Measurements from ENCODE around the gene SLC25A21. TPM values are rescaled to one million over a fixed set of nuclear protein-coding genes. Genes with fewer than 3 reads are reported as not detected.
A peak's percentile ranks its signal among the peaks of the same experiment; 100 is the strongest.
"Not testable (repeated sequence)": the region's sequence is repeated elsewhere in the genome, so short reads cannot be mapped to it uniquely, and the experiment has no call there.

The SLC25A21 gene
- total RNA-seq, 1 experiment from 2014 or later, result 1.8 TPM

DNA sequence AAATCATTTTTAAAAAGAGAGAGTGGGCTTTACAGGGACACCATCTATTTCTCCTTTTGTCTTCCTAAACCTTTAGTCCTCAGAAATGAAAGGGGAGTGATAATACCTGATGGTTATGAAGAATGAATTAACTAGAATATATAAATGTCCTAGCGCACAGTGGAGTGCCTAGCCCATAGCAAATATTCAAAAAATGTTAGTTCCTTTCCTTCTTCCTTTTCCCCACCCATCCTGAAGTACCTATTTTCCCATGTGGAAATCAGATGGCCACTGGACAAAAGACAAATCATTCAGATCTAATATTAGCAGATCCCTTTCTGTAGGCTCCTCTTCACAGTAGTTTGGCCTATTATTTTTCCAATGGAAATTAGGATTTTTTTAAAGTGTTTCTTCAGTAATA lies 90.0 kb downstream of the SLC25A21 start:
- H3K4me3 ChIP-seq, result no peak overlapping the region
- no peaks in the 10 kb centered on the region for H3K27me3 ChIP-seq
- H3K36me3 ChIP-seq, result no peaks in the 10 kb centered on the region
- no peaks in the 10 kb centered on the region for H3K9me3 ChIP-seq
- DNase-seq, result no peak

DNA sequence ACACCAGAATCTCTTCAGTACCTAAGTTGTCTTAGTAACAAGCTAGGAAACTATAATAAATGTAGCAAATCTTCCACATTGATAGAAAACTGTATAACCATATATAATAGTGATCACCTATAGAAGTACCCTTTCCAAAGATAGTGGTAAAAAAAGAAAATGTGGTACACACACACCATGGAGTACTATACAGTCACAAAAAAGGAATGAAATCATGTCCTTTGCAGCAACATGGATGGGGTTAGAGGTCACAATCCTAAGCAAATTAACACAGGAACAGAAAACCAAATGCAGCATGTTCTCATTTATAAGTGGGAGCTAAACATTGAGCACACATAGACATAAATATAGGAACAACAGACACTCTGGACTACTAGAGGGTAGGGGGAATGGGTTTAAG lies 90.5 kb downstream of the SLC25A21 start:
- DNase-seq, result no peak
- no peaks in the 10 kb centered on the region for H3K36me3 ChIP-seq
- H3K9me3 ChIP-seq, result no peaks in the 10 kb centered on the region
- no peaks in the 10 kb centered on the region for H3K27me3 ChIP-seq
- H3K4me3 ChIP-seq, result no peak overlapping the region

DNA sequence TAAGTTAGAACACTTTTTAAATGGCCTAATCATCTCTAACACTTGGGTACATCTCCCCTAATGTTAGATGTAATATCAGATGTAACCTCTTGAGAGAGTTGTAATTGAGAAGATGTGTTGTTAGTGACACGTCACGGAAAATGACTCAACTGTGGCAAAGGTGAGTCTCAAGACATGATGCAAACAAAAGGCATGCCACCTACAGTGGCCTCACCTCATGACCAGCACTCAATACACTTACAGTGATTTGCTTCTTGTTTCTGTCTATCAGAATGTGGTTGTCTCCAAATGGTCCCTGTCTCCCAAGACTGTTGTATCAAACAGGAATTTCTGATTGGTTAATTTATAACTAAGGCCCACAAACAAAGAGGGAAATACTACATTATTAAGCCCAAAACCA lies 91.2 kb downstream of the SLC25A21 start:
- Histone ChIP-seq H3K9me3 (no peaks in the 10 kb centered on the region), H3K36me3 (no peaks in the 10 kb centered on the region), H3K4me3 (no peak overlapping the region), H3K27me3 (no peaks in the 10 kb centered on the region)
- DNase-seq, result peak; percentile 5

DNA sequence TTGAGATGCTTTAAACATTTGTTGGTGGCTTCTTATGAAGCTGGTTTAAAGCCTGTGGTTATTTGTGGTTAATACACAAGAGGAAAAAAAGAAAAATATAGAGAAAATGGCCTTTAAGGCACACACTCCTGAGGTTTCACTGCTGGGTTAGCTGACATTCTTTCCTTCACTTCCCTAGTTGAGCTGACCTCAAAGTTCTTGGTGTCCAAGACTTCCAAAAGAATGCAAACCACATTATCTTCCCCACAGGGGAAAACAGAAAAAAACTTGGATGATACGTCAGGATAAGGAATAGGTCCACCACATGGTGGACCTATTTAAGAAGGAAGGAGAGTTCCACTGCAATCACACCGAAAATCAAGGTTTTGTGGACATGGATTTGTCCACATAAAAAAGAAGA lies 94.3 kb downstream of the SLC25A21 start:
- no peak for DNase-seq

DNA sequence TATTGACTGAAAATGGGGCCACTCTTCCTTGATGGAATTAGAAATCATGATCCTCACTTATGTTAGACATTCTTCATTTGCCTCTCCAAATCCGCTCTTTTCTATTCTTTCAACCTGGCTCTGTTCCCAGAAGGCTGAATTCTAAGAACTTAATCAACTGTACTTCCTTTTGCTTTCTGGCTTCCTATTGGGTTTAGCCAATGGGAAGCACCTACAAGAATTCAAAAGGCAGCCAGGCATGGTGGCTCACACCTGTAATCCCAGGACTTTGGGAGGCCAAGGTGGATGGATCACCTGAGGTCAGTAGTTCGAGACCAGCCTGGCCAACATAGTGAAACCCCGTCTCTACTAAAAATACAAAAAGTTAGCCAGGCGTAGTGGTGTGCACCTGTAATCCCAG lies 98.1 kb downstream of the SLC25A21 start:
- H3K27me3 ChIP-seq, DNase-seq, H3K9me3 ChIP-seq, H3K4me3 ChIP-seq, H3K36me3 ChIP-seq: not testable (repeated sequence)

More for the DNA sequence above, 94.3 kb downstream of the SLC25A21 start:
- no peak overlapping the region for H3K4me3 ChIP-seq
- H3K9me3 ChIP-seq, result no peaks in the 10 kb centered on the region
- H3K36me3 ChIP-seq, result no peaks in the 10 kb centered on the region
- H3K27me3 ChIP-seq, result no peaks in the 10 kb centered on the region

DNA sequence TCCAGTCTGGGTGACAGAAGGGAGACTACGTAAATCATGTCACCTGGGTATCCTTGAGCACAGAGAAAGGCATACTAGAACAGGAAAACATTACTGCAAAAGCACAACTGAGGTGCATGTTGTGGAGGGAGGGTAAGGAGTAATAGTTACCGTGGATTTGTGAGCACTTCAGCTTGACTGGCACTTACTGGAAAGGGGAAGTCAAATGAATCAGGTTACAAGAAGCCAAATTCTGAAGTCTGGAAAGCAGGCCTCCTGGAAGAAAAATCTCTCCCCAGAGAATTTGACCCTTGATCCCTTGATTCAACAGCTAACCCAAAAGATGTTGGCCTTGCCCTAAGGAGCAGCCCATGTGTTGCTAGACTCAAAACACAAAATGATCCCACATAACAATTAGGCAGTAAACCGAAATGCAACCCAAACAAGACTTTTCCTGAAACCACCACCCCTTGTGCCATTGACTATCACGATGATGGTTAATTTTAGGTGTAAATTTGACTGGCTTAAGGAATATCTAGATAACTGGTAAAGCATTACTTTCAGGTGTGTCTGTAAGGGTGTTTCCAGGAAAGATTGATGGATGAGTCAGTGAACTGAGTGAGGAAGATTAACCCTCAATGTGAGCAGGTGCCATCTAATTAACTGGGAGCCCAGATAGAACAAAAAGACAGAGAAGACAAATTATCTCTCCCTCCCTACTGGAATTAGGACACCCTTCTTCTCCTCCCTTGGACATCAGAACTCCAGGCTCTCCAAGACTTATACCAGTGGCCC lies 108.8 kb downstream of the SLC25A21 start:
- no peak for DNase-seq
- H3K9me3 ChIP-seq, result no peaks in the 10 kb centered on the region

DNA sequence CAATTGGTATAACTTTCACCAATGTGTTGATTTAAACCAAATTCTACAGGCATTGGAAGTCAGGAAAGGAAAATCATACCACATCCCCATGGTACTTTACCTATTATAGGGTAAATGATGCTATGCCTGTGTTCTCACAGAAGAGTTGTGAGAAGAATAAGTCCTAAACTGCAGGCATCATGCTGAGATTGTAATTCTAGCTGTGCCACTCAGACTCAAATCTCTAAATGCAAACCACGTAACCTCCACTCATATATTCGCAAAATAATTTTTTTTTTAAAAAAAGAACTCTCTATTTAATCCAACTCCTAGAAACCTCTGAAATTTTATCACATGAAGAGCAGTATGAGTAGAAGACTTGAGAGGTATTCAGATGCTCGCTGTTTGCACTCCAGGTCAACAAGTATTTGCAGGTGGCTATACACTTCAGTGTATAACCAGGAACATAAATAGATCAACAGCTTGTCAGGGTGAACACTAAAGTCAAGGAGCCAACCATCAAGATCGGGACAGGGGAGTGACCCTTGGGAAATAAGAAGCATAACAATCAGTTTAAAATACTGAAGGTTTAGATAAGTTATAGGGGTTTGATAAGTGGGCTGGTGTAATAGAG lies 110.1 kb downstream of the SLC25A21 start:
- H3K4me3 ChIP-seq, result no peak overlapping the region
- DNase-seq, result no peak
- no peaks in the 10 kb centered on the region for H3K9me3 ChIP-seq
- H3K36me3 ChIP-seq, result no peaks in the 10 kb centered on the region
- H3K27me3 ChIP-seq, result no peaks in the 10 kb centered on the region

More for the DNA sequence above, 108.8 kb downstream of the SLC25A21 start:
- H3K36me3 ChIP-seq, result no peaks in the 10 kb centered on the region
- no peak overlapping the region for H3K4me3 ChIP-seq
- H3K27me3 ChIP-seq, result no peaks in the 10 kb centered on the region

DNA sequence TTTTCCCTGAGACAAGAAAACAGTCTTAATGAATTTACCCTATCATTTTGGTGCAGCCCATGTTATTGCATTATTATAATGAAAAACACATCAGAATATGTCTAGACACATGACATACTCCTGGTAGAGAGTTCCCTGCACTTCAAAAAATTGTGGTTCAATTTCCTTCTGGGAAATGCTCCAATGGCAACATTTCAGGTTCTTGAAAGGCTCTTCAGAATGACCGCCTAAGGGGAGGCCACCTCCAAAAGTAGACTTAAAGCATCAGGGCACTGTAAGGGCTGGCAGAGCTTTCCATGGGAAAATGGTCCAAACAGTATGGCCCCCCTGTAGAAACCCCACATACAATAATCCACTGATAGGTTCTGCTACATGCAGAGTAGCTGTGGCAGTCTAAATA lies 110.7 kb downstream of the SLC25A21 start:
- Histone ChIP-seq H3K9me3 (no peaks in the 10 kb centered on the region), H3K27me3 (no peaks in the 10 kb centered on the region), H3K4me3 (no peak overlapping the region), H3K36me3 (no peaks in the 10 kb centered on the region)
- DNase-seq, result no peak

DNA sequence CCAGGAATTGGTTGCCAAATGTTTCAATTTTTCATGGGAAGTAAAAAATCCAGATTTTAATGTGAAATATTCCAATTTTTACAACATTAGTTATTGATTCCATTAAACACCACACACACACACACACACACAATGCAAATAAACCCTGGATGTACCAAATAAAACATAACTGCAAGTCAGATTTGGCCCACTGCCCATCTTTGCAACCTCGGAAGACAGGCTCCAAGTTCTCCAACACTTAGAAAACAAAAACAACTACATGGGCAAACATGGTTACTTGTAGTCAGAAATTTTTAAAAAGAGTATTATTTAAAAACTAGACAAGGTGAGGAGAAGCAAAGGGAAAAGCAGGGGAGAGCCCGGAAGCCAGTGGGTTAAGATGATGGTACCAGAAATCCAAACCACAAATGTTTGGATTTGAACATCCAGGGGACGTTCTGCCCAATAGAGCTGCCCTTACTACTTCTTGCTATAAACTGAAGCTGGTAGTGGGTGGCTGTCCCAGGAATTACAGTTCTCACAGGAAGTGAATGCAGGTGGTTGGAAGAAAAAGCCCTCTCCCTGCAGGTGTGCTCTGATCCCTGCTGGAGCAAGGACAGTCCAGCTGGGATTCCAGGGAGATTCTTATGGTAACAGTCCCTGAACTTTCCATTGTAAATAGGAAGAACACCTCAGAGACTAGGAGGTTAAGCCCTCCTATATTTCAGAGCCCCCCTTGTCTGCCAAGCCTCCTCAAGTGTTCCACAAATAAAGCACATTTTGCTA lies 111.7 kb downstream of the SLC25A21 start:
- DNase-seq, result no peak
- H3K9me3 ChIP-seq, result no peaks in the 10 kb centered on the region
- H3K4me3 ChIP-seq, result no peak overlapping the region
- no peaks in the 10 kb centered on the region for H3K27me3 ChIP-seq
- no peaks in the 10 kb centered on the region for H3K36me3 ChIP-seq

DNA sequence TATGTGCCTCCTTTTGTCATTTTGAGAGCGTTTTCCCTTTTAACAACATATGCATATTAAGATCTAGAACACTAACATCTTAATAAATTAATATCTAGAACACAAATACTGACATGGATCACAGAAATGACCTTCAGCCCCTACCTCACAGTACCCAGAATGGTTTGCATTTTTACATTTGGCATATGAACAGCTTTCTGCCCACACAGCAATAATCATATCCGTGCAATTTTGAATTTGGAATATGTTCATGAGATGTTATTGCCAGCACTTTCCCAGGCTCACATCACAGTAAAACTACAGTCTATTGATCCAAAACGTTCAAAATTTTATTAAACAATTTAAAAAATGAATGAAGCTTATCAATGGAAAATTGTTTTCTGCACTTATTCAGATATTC lies 114.6 kb downstream of the SLC25A21 start:
- Histone ChIP-seq H3K4me3 (no peak overlapping the region), H3K36me3 (no peaks in the 10 kb centered on the region), H3K9me3 (no peaks in the 10 kb centered on the region), H3K27me3 (no peaks in the 10 kb centered on the region)
- no peak for DNase-seq

DNA sequence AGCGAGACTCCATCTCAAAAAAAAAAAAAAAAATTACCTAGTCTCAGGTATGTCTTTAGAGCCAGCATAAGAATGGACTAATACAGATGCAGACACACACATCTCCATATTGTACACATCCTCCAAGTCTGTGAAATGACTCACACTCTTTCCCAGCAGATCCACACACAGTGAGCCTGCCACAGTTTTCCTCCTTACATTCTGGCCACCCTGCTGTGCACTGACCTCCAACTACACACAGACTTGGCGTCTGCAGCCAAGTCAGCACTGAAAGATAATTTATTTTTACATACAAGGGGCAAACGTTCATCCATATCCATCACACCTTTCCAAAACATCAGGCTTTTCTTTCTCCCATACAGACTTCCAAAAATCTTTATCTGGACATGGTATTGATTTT lies 115.9 kb downstream of the SLC25A21 start:
- Histone ChIP-seq H3K27me3 (no peaks in the 10 kb centered on the region), H3K4me3 (no peak overlapping the region), H3K9me3 (no peaks in the 10 kb centered on the region), H3K36me3 (no peaks in the 10 kb centered on the region)
- peak; percentile 86 for DNase-seq

DNA sequence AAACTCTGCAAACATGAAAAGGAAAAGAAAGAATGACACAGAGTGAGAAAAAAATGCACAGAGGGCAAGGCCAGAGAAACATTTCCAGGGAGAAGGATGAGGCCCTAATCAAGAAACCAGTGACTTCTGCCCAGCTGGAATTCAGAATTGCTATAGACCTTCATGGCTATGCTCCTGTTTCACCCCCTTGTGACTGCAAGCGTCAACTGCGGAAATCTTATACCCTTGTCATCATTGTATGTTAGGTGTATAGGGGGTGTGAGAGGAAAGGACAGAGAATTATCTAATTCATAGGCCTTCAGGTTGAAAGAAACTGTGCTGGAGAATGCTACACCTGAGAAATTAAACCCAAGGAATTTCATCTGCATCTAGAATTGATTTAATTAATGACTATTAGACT lies 117.5 kb downstream of the SLC25A21 start:
- Histone ChIP-seq H3K4me3 (no peak overlapping the region), H3K9me3 (no peaks in the 10 kb centered on the region), H3K27me3 (no peaks in the 10 kb centered on the region), H3K36me3 (no peaks in the 10 kb centered on the region)
- no peak for DNase-seq

DNA sequence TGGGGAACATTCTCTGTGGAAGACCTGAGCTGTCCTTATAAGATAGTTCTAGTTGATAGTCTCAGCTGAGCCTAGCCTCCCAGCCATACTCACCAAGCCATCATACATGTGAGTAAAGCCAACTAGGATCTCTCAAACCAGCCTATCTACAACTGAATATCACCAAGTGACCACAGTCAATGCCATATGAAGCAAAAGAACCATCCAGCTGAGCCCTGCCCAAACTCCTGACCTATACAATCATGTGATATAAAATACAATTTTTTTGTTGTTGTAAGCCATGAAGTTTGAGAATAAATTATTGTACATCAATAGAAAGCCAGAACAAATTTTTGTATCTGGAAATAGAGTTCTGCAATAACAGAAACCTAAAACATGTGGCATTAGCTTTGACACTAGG lies 118.3 kb downstream of the SLC25A21 start:
- no peaks in the 10 kb centered on the region for H3K36me3 ChIP-seq
- no peak for DNase-seq

DNA sequence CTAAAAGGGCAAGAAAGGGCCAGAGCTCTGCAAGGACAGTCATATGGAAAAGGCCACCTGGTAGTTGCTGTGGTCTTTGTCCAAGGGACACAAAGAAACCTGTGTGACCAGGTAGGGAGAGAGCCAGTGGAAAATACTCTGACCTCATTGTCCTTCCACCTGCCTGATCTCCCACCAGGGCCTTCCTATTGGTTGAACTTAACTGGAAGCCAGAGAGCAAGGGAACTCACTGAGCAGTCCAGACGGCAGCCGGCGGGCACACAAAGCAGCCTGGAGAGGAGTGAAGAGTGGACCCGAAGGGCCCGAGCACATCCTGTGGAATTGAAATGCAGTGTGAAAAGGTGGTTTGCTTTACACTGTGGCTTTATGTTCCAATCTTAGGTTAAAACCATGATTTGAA lies 120.7 kb downstream of the SLC25A21 start:
- Histone ChIP-seq H3K27me3 (no peaks in the 10 kb centered on the region), H3K36me3 (no peaks in the 10 kb centered on the region), H3K9me3 (no peaks in the 10 kb centered on the region), H3K4me3 (no peak overlapping the region)
- no peak for DNase-seq

More for the DNA sequence above, 118.3 kb downstream of the SLC25A21 start:
- Histone ChIP-seq H3K9me3 (no peaks in the 10 kb centered on the region), H3K27me3 (no peaks in the 10 kb centered on the region), H3K4me3 (no peak overlapping the region)

DNA sequence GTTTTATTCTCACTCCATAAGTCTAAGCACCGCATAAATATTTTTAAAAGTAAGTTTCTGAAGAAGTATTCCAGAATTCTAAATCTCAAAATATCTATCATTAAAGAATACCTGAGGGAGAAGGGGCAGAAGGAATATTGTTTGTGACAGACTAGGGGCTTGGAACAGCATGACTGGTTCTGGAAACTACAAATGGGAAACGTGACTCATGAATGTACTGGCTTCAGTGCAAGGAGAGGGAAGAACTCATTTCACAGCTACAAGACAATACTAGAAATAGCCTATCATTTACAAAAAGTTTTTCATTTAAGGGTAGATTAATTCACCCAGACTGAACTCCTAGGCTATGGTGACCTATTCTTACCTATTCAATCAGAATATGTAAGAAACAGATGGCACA lies 121.3 kb downstream of the SLC25A21 start:
- no peak for DNase-seq
- Histone ChIP-seq H3K4me3 (no peak overlapping the region), H3K27me3 (no peaks in the 10 kb centered on the region), H3K36me3 (no peaks in the 10 kb centered on the region), H3K9me3 (no peaks in the 10 kb centered on the region)

DNA sequence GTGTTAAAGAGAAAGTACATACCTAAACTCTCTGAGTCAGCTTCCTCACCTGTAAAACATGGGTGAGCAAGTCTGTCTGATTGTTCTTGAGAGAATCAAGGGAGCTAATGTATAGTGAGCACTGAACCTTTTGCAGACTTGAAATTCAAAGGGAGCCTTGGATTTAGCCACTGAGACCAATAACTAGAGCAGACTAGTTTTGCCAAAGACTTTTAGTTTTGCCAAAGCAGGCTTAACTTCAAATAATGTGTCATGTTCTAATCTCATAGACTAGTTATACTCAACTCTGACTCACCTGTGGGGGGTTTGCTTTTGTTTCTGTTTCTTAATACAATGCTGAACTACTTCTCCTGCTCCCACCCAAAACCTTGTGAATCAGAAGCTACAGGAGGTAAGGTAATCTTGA lies 123.7 kb downstream of the SLC25A21 start:
- DNase-seq, result peak; percentile 36
- Histone ChIP-seq H3K36me3 (no peaks in the 10 kb centered on the region), H3K4me3 (no peak overlapping the region), H3K9me3 (no peaks in the 10 kb centered on the region), H3K27me3 (no peaks in the 10 kb centered on the region)

DNA sequence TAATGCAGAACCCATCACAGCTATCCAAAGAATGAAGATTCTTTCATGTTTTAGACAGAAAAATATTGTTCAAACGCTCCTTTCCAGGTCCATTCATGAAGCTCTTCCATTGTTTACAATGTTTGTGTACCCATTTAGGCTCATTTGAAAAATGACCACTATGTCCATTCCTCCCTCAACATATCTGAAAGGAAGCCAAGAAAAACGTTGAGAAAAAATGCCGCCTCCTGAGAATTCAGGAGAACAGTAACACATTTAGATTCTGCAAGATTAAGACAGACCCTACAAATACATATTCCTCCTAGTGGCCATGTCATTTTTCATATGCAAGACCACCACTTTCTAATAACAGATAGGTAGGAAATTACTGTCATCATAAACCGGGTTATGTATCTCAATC lies 124.4 kb downstream of the SLC25A21 start:
- no peak for DNase-seq

More for the DNA sequence above, 124.4 kb downstream of the SLC25A21 start:
- no peaks in the 10 kb centered on the region for H3K9me3 ChIP-seq
- H3K27me3 ChIP-seq, result no peaks in the 10 kb centered on the region
- no peak overlapping the region for H3K4me3 ChIP-seq
- H3K36me3 ChIP-seq, result no peaks in the 10 kb centered on the region

Measured in MG63 (cell line).